Loucy (cell line): ENCODE data around the gene ERF.

Experiments used
- H2AFZ ChIP-seq: fragments of 200-600 bp; sonication (generic); 2 replicates; pipeline ENCODE4 v1.6.0; 2016; ENCODE audit warnings: antibody characterized with exemption, mild to moderate bottlenecking, low read length, moderate library complexity
- H3F3A ChIP-seq: fragments of 200-600 bp; 2 replicates; pipeline ENCODE4 v1.6.0; 2016; ENCODE audit warnings: antibody characterized with exemption, low read depth, mild to moderate bottlenecking
- H3K27me3 ChIP-seq: fragments of 200-600 bp; sonication (generic); 2 replicates; pipeline ENCODE4 v1.6.1; 2014; ENCODE audit warnings: low read length, mild to moderate bottlenecking; ENCODE audit not compliant: insufficient read depth, poor library complexity, severe bottlenecking
- H3K36me3 ChIP-seq: fragments of 200-600 bp; sonication (generic); 2 replicates; pipeline ENCODE4 v1.6.1; 2016; ENCODE audit warnings: low read length; ENCODE audit not compliant: insufficient read depth
- H3K4me1 ChIP-seq: fragments of 200-600 bp; sonication (generic); 2 replicates; pipeline ENCODE4 v1.5.1; 2014; ENCODE audit warnings: low read length, mild to moderate bottlenecking; ENCODE audit not compliant: insufficient read depth, poor library complexity, severe bottlenecking
- H3K4me2 ChIP-seq: fragments of 200-600 bp; sonication (generic); 2 replicates; pipeline ENCODE4 v1.6.0; 2014; ENCODE audit warnings: antibody characterized with exemption, low read length, low read depth, mild to moderate bottlenecking; ENCODE audit not compliant: poor library complexity, severe bottlenecking
- H3K4me3 ChIP-seq: fragments of 200-600 bp; sonication (generic); 2 replicates; pipeline ENCODE4 v1.5.1; 2014; ENCODE audit warnings: low read length, mild to moderate bottlenecking, mixed read lengths; ENCODE audit not compliant: poor library complexity, severe bottlenecking
- H3K79me2 ChIP-seq: fragments of 200-600 bp; sonication (generic); 2 replicates; pipeline ENCODE4 v1.6.1; 2014; ENCODE audit warnings: low read length; ENCODE audit not compliant: insufficient read depth
- H3K9ac ChIP-seq: fragments of 200-600 bp; sonication (generic); 2 replicates; pipeline ENCODE4 v1.6.0; 2014; ENCODE audit warnings: mild to moderate bottlenecking, low read depth, low read length, moderate library complexity; ENCODE audit not compliant: poor library complexity, severe bottlenecking
- H3K9me2 ChIP-seq: fragments of 200-600 bp; sonication (generic); replicated peaks from 2 replicates; pipeline ENCODE4 v1.6.1; 2016; ENCODE audit warnings: low read depth, low read length, mixed read lengths
- H3K9me3 ChIP-seq: fragments of 200-600 bp; sonication (generic); 2 replicates; pipeline ENCODE4 v1.6.1; 2014; ENCODE audit warnings: mild to moderate bottlenecking, antibody characterized with exemption, low read length, low read depth; ENCODE audit not compliant: insufficient read depth
- H4K20me1 ChIP-seq: fragments of 200-600 bp; sonication (generic); 2 replicates; pipeline ENCODE4 v1.6.0; 2014; ENCODE audit warnings: antibody characterized with exemption, low read length, mild to moderate bottlenecking; ENCODE audit not compliant: insufficient read depth, poor library complexity, severe bottlenecking
- CTCF ChIP-seq: fragments of 200-600 bp; sonication (generic); conservative IDR thresholded peaks from 2 replicates; pipeline ENCODE4 v1.5.1; 2014; ENCODE audit warnings: mild to moderate bottlenecking, antibody characterized with exemption, low read length
- EZH2phosphoT487 ChIP-seq: fragments of 200-600 bp; IDR thresholded peaks from 2 replicates; pipeline ENCODE4 v1.6.1; 2018; ENCODE audit warnings: antibody characterized with exemption, mild to moderate bottlenecking, moderate library complexity, borderline replicate concordance

Gene ERF

GRCh38 chr19:42233678-42234292 lies 21.1 kb downstream of the ERF start:
- H3K4me1 ChIP-seq, result no peaks in the 10 kb centered on the region
- no peaks in the 10 kb centered on the region for H3K9me3 ChIP-seq
- no peak overlapping the region for H3K9ac ChIP-seq
- H3F3A ChIP-seq, result no peaks in the 10 kb centered on the region
- H3K27me3 ChIP-seq, result no peaks in the 10 kb centered on the region
- H3K4me3 ChIP-seq, result no peak overlapping the region
- H4K20me1 ChIP-seq, result peaks cover 9% of the 10 kb centered on the region
- peaks cover 70% of the 10 kb centered on the region; the same call in 1 of the 2 replicates for H3K36me3 ChIP-seq
- no peak overlapping the region for H2AFZ ChIP-seq
- peaks cover 6% of the 10 kb centered on the region; the same call in 1 of the 2 replicates for H3K79me2 ChIP-seq
- no peak overlapping the region for H3K4me2 ChIP-seq
- H3K9me2 ChIP-seq, result no peaks in the 10 kb centered on the region
- TF ChIP-seq CTCF (no peak), EZH2phosphoT487 (no peak)

- Histone ChIP-seq H3K4me2 (no peak overlapping the region), H3F3A (no peaks in the 10 kb centered on the region), H2AFZ (no peak overlapping the region), H4K20me1 (peaks cover 9% of the 10 kb centered on the region), H3K79me2 (0 out of 2 replicates have a peak, but pooled peaks cover 3% of the 10 kb centered on the region), H3K9ac (no peak overlapping the region), H3K9me2 (no peaks in the 10 kb centered on the region), H3K36me3 (peaks cover 70% of the 10 kb centered on the region; the same call in 1 of the 2 replicates), H3K4me3 (no peak overlapping the region), H3K27me3 (no peaks in the 10 kb centered on the region), H3K4me1 (no peaks in the 10 kb centered on the region), H3K9me3 (no peaks in the 10 kb centered on the region)
- TF ChIP-seq CTCF (no peak), EZH2phosphoT487 (no peak)
Observed at GRCh38 chr19:42233106-42233505, 21.8 kb downstream of the ERF start.

- Histone ChIP-seq H3F3A (no peaks in the 10 kb centered on the region), H3K4me3 (no peak overlapping the region), H3K4me1 (no peaks in the 10 kb centered on the region), H3K4me2 (no peak overlapping the region), H4K20me1 (peaks cover 9% of the 10 kb centered on the region), H3K9ac (no peak overlapping the region), H3K9me3 (no peaks in the 10 kb centered on the region), H3K79me2 (0 out of 2 replicates have a peak, but pooled peaks cover 3% of the 10 kb centered on the region), H2AFZ (no peak overlapping the region), H3K27me3 (no peaks in the 10 kb centered on the region), H3K9me2 (no peaks in the 10 kb centered on the region), H3K36me3 (peaks cover 70% of the 10 kb centered on the region; the same call in 1 of the 2 replicates)
- TF ChIP-seq CTCF (no peak), EZH2phosphoT487 (no peak)
Observed at GRCh38 chr19:42232435-42232834, 22.5 kb downstream of the ERF start.
